GM10847 (cell line): ENCODE results near the gene UBE2D1.

Source experiments
- POLR2A ChIP-seq: IDR thresholded peaks from 2 replicates; pipeline ENCODE4 v1.6.1; 2011; ENCODE audit not compliant: insufficient read length; ENCODE audit errors: extremely low read depth

The UBE2D1 gene

GRCh38 chr10:58358314-58358933, 23.6 kb downstream of the UBE2D1 start:
- no peak for TF ChIP-seq POLR2A

- no peak for TF ChIP-seq POLR2A
These were observed 24.1 kb downstream of the UBE2D1 start for GRCh38 chr10:58358947-58359346.

GRCh38 chr10:58359541-58359940, 24.7 kb downstream of the UBE2D1 start:
- no peak for TF ChIP-seq POLR2A

- no peak for TF ChIP-seq POLR2A
These were observed 25.7 kb downstream of the UBE2D1 start for GRCh38 chr10:58360412-58361004.

- TF ChIP-seq POLR2A = no peak
These were observed 26.5 kb downstream of the UBE2D1 start for GRCh38 chr10:58361353-58361752.

- TF ChIP-seq POLR2A = no peak
These were observed 27.4 kb downstream of the UBE2D1 start for GRCh38 chr10:58362027-58362789.

- TF ChIP-seq POLR2A = no peak
These were observed 32.3 kb downstream of the UBE2D1 start for GRCh38 chr10:58367069-58367468.

GRCh38 chr10:58371473-58371872, 36.7 kb downstream of the UBE2D1 start:
- no peak for TF ChIP-seq POLR2A

- TF ChIP-seq POLR2A = no peak
These were observed 38.0 kb downstream of the UBE2D1 start for GRCh38 chr10:58372607-58373441.

- TF ChIP-seq POLR2A = no peak
These were observed 38.6 kb downstream of the UBE2D1 start for GRCh38 chr10:58373442-58373827.

GRCh38 chr10:58382489-58382995, 47.7 kb downstream of the UBE2D1 start:
- TF ChIP-seq POLR2A = no peak

- no peak for TF ChIP-seq POLR2A
These were observed 49.3 kb downstream of the UBE2D1 start for GRCh38 chr10:58384095-58384494.

GRCh38 chr10:58384544-58384998, 49.8 kb downstream of the UBE2D1 start:
- no peak for TF ChIP-seq POLR2A

GRCh38 chr10:58384999-58385783, 50.4 kb downstream of the UBE2D1 start, which contains the start of gene TFAM:
Gene TFAM (plus strand): TSS chr10:58385410. CDS start chr10:58385548, 138 bp downstream.
- peak; percentile 94 for TF ChIP-seq POLR2A

GRCh38 chr10:58385784-58386112, 50.9 kb downstream of the UBE2D1 start:
- no peak for TF ChIP-seq POLR2A

- no peak for TF ChIP-seq POLR2A
These were observed 54.2 kb downstream of the UBE2D1 start for GRCh38 chr10:58389024-58389423.
